A549 (cell line): ENCODE data around the gene MYF6.

Experiments used
- CEBPB ChIP-seq, 2 experiments: fragments of >200 bp in 1 of 2; sonication (Bioruptor Twin) in 1 of 2; formaldehyde crosslinking in 1 of 2; IDR thresholded peaks; 2 replicates each; pipeline ENCODE4 v1.6.1; 2012 to 2016
- CHD4 ChIP-seq: fragments of 200-600 bp; sonication (generic); IDR thresholded peaks from 2 replicates; pipeline ENCODE4 v1.6.1; 2016; ENCODE audit warnings: antibody characterized with exemption, mild to moderate bottlenecking, borderline replicate concordance
- JUNB ChIP-seq: fragments of >200 bp; sonication (Bioruptor Twin); formaldehyde crosslinking; IDR thresholded peaks from 2 replicates; pipeline ENCODE4 v1.6.1; 2016
- POLR2A ChIP-seq: IDR thresholded peaks from 2 replicates; pipeline ENCODE4 v1.6.1; 2012; ENCODE audit warnings: mild to moderate bottlenecking, low read length
- SREBF2 ChIP-seq: fragments of 450-650 bp; IDR thresholded peaks from 2 replicates; pipeline ENCODE4 v1.6.1; 2014; ENCODE audit warnings: mild to moderate bottlenecking, moderate library complexity
- ZFP36 ChIP-seq: fragments of 450-650 bp; IDR thresholded peaks from 2 replicates; pipeline ENCODE4 v1.6.1; 2014; ENCODE audit warnings: borderline replicate concordance; ENCODE audit not compliant: partially characterized antibody
- TF ChIP-seq, protein P1 (sequence below): fragments of >200 bp; sonication (Bioruptor Twin); formaldehyde crosslinking; IDR thresholded peaks from 3 replicates; pipeline ENCODE4 v1.5.1; 2016
- TF ChIP-seq, protein P2 (sequence below): fragments of 200-600 bp; sonication (generic); IDR thresholded peaks from 2 replicates; pipeline ENCODE4 v1.6.1; 2016; ENCODE audit warnings: antibody characterized with exemption, mild to moderate bottlenecking, moderate library complexity
- TF ChIP-seq, protein P3 (sequence below): IDR thresholded peaks from 2 replicates; pipeline ENCODE4 v1.6.1; 2012

DNA sequence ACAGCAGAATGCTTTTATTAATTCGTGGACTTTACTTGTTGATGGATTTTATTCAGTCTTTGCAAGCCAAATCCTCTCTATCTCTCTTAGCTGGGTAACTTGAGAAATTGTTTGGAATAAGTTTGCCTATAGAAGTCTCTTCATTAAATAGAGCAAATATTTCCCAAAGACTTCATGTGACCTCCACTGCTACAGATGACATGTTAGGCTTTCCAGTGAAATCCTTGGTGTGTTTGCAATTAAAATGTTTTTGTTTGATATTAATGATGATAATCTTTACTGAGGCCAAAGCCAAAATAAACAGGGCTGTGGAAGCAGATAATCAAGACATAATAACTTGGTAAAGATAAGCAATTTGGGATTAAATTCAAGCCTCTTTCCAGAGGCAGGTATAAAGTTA, 4.4 kb downstream of the MYF6 start:
- TF ChIP-seq, protein P1, sequence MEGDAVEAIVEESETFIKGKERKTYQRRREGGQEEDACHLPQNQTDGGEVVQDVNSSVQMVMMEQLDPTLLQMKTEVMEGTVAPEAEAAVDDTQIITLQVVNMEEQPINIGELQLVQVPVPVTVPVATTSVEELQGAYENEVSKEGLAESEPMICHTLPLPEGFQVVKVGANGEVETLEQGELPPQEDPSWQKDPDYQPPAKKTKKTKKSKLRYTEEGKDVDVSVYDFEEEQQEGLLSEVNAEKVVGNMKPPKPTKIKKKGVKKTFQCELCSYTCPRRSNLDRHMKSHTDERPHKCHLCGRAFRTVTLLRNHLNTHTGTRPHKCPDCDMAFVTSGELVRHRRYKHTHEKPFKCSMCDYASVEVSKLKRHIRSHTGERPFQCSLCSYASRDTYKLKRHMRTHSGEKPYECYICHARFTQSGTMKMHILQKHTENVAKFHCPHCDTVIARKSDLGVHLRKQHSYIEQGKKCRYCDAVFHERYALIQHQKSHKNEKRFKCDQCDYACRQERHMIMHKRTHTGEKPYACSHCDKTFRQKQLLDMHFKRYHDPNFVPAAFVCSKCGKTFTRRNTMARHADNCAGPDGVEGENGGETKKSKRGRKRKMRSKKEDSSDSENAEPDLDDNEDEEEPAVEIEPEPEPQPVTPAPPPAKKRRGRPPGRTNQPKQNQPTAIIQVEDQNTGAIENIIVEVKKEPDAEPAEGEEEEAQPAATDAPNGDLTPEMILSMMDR, result no peak
- TF ChIP-seq SREBF2, result no peak
- TF ChIP-seq CHD4, result no peak
- no peak for TF ChIP-seq ZFP36
- TF ChIP-seq, protein P2, sequence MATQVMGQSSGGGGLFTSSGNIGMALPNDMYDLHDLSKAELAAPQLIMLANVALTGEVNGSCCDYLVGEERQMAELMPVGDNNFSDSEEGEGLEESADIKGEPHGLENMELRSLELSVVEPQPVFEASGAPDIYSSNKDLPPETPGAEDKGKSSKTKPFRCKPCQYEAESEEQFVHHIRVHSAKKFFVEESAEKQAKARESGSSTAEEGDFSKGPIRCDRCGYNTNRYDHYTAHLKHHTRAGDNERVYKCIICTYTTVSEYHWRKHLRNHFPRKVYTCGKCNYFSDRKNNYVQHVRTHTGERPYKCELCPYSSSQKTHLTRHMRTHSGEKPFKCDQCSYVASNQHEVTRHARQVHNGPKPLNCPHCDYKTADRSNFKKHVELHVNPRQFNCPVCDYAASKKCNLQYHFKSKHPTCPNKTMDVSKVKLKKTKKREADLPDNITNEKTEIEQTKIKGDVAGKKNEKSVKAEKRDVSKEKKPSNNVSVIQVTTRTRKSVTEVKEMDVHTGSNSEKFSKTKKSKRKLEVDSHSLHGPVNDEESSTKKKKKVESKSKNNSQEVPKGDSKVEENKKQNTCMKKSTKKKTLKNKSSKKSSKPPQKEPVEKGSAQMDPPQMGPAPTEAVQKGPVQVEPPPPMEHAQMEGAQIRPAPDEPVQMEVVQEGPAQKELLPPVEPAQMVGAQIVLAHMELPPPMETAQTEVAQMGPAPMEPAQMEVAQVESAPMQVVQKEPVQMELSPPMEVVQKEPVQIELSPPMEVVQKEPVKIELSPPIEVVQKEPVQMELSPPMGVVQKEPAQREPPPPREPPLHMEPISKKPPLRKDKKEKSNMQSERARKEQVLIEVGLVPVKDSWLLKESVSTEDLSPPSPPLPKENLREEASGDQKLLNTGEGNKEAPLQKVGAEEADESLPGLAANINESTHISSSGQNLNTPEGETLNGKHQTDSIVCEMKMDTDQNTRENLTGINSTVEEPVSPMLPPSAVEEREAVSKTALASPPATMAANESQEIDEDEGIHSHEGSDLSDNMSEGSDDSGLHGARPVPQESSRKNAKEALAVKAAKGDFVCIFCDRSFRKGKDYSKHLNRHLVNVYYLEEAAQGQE, result no peak
- no peak for TF ChIP-seq POLR2A
- TF ChIP-seq JUNB, result no peak
- TF ChIP-seq, protein P3, sequence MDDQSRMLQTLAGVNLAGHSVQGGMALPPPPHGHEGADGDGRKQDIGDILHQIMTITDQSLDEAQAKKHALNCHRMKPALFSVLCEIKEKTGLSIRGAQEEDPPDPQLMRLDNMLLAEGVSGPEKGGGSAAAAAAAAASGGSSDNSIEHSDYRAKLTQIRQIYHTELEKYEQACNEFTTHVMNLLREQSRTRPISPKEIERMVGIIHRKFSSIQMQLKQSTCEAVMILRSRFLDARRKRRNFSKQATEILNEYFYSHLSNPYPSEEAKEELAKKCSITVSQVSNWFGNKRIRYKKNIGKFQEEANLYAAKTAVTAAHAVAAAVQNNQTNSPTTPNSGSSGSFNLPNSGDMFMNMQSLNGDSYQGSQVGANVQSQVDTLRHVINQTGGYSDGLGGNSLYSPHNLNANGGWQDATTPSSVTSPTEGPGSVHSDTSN, result no peak
- TF ChIP-seq CEBPB (IDR thresholded peaks at IDR 0.05), result no peak
